ENCODE results near the gene OTOGL.

OTOGL gene

DNA sequence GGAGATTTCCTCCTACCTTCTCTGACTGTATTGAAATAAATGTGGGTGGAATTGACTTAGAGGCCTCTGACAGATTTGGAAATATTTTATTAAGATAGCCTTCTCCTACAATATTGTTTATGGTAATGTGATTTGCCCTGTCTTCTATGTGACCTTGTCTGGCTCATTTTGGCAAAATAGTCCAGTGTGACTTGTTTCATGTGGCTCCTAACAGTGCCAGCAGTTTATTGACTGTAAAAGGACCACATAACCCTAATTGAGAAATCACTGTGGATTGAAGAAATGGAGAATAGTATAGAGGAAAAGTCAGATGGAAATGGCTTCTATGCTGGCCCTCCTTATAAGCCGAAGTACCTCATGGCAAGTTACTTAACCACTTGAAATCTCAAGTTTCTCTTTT lies 173.8 kb downstream of the OTOGL start:
- CTCF ChIA-PET: interaction anchor here (0.6 to 7.0 kb wide), 2 partner anchors 15 to 79 kb away, joined by 3 to 294 read pairs; no protein-coding TSS in a partner anchor

DNA sequence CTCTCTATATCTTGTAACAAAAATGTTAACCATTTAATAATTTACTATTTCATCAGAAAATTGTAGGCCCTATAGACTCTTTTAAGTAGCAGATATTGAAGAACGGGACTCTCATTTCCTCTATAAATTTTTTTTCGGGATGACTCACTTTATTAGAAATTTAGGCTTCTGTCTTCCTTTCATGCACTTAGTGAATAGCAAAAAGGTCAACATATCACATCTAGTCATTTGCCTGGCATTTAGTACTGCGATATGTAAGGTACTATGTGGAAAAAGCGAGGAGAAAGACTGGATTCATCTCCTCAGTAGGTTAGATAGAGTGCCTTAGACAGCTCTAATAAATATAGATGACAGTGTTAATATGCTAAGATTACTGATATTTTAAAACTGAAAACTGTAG lies 178.4 kb downstream of the OTOGL start:
- H3K27ac ChIP-seq (ENCODE audit: extremely low read depth, low read depth, low read length): no peak overlapping the region
- H3K4me1 ChIP-seq (ENCODE audit: control insufficient read depth, insufficient read depth, low read length): no peaks in the 10 kb centered on the region
- H3K4me3 ChIP-seq (ENCODE audit: low read depth, low read length): no peak overlapping the region
- CTCF ChIA-PET: interaction anchor here (0.6 to 2.3 kb wide), 6 partner anchors 8 to 917 kb away, joined by 3 to 14 read pairs (median 4); no protein-coding TSS in a partner anchor
- H3K9me3 ChIP-seq (ENCODE audit: control insufficient read depth, insufficient read depth, low read depth, low read length): no peaks in the 10 kb centered on the region
- TF ChIP-seq ZSCAN23 (tag by site-specific recombination; IDR thresholded peaks at IDR 0.05) (no peak), ZBTB7A (tag by site-specific recombination; IDR thresholded peaks at IDR 0.05; ENCODE audit: low read depth) (no peak), ZNF76 (tag by site-specific recombination; IDR thresholded peaks at IDR 0.05; ENCODE audit: borderline replicate concordance, low read depth) (no peak), ZNF560 (tag by site-specific recombination; IDR thresholded peaks at IDR 0.05; ENCODE audit: borderline replicate concordance) (no peak), KLF8 (tag by site-specific recombination; IDR thresholded peaks at IDR 0.05) (no peak), ZNF121 (tag by site-specific recombination; IDR thresholded peaks at IDR 0.05) (no peak), ZNF350 (tag by site-specific recombination; IDR thresholded peaks at IDR 0.05) (no peak), ZNF138 (tag by site-specific recombination; IDR thresholded peaks at IDR 0.05; ENCODE audit: borderline replicate concordance) (no peak)
- TF ChIP-seq, protein P1, sequence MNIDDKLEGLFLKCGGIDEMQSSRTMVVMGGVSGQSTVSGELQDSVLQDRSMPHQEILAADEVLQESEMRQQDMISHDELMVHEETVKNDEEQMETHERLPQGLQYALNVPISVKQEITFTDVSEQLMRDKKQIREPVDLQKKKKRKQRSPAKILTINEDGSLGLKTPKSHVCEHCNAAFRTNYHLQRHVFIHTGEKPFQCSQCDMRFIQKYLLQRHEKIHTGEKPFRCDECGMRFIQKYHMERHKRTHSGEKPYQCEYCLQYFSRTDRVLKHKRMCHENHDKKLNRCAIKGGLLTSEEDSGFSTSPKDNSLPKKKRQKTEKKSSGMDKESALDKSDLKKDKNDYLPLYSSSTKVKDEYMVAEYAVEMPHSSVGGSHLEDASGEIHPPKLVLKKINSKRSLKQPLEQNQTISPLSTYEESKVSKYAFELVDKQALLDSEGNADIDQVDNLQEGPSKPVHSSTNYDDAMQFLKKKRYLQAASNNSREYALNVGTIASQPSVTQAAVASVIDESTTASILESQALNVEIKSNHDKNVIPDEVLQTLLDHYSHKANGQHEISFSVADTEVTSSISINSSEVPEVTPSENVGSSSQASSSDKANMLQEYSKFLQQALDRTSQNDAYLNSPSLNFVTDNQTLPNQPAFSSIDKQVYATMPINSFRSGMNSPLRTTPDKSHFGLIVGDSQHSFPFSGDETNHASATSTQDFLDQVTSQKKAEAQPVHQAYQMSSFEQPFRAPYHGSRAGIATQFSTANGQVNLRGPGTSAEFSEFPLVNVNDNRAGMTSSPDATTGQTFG (tag by site-specific recombination; IDR thresholded peaks at IDR 0.05; ENCODE audit: borderline replicate concordance): no peak
- TF ChIP-seq, protein P2, sequence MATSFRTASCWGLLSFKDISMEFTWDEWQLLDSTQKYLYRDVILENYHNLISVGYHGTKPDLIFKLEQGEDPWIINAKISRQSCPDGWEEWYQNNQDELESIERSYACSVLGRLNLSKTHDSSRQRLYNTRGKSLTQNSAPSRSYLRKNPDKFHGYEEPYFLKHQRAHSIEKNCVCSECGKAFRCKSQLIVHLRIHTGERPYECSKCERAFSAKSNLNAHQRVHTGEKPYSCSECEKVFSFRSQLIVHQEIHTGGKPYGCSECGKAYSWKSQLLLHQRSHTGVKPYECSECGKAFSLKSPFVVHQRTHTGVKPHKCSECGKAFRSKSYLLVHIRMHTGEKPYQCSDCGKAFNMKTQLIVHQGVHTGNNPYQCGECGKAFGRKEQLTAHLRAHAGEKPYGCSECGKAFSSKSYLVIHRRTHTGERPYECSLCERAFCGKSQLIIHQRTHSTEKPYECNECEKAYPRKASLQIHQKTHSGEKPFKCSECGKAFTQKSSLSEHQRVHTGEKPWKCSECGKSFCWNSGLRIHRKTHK (tag by site-specific recombination; IDR thresholded peaks at IDR 0.05): no peak
- POLR2A ChIA-PET: no interaction called here
- no peaks in the 10 kb centered on the region for H3K36me3 ChIP-seq (ENCODE audit: control insufficient read depth in 2 of 2, insufficient read depth in 1 of 2, low read length in 2 of 2)

More for the DNA sequence above, 173.8 kb downstream of the OTOGL start:
- peaks cover 4% of the 10 kb centered on the region; the same call in 1 of the 2 replicates for H3K4me1 ChIP-seq (ENCODE audit: control insufficient read depth, insufficient read depth, low read length)
- POLR2A ChIA-PET: no interaction called here
- H3K9me3 ChIP-seq (ENCODE audit: control insufficient read depth, insufficient read depth, low read depth, low read length): no peaks in the 10 kb centered on the region
- no peaks in the 10 kb centered on the region for H3K36me3 ChIP-seq (ENCODE audit: control insufficient read depth in 2 of 2, insufficient read depth in 1 of 2, low read length in 2 of 2)
- H3K4me3 ChIP-seq (ENCODE audit: low read depth, low read length): no peak overlapping the region
- no peak overlapping the region for H3K27ac ChIP-seq (ENCODE audit: extremely low read depth, low read depth, low read length)
- TF ChIP-seq HOXA7 (CRISPR knock-in tag; IDR thresholded peaks at IDR 0.05; ENCODE audit: borderline replicate concordance) (no peak), ZNF146 (tag by site-specific recombination; IDR thresholded peaks at IDR 0.05) (no peak), ZNF707 (tag by site-specific recombination; IDR thresholded peaks at IDR 0.05) (no peak), ZBTB48 (tag by site-specific recombination; IDR thresholded peaks at IDR 0.05) (no peak)

DNA sequence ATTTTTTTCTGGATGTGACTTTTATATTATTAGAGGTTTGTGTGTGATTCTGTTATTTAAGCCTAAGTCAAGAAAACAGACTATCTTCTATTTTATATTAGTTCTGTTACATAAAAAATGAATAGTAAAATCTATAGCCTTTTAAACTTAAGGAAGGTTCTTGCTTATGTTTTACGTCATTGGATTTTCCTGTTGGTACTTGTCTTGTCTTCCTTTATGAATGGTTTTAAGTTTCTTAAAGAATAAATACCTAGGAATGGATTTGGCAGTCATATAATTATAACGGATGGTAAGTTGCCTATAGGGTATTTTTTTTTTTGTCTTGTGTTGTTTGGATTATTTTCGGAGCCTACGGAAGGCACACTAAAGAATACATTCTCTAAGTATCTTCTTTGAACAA lies 182.9 kb downstream of the OTOGL start:
- Histone ChIP-seq H3K4me1 (ENCODE audit: control insufficient read depth, insufficient read depth, low read length) (no peaks in the 10 kb centered on the region), H3K36me3 (ENCODE audit: control insufficient read depth in 2 of 2, insufficient read depth in 1 of 2, low read length in 2 of 2) (no peaks in the 10 kb centered on the region), H3K4me3 (ENCODE audit: low read depth, low read length) (no peak overlapping the region), H3K27ac (ENCODE audit: extremely low read depth, low read depth, low read length) (no peak overlapping the region), H3K9me3 (ENCODE audit: control insufficient read depth, insufficient read depth, low read depth, low read length) (no peaks in the 10 kb centered on the region)
- POLR2A ChIA-PET: no interaction called here
- no peak for TF ChIP-seq ZFHX2 (tag by site-specific recombination; conservative IDR thresholded peaks at IDR 0.05)
- no peak for TF ChIP-seq ZNF394 (tag by site-specific recombination; IDR thresholded peaks at IDR 0.05; ENCODE audit: borderline replicate concordance)
- TF ChIP-seq SETDB1 (IDR thresholded peaks at IDR 0.05; ENCODE audit: insufficient read length, low read length): no peak
- TF ChIP-seq, protein P3, sequence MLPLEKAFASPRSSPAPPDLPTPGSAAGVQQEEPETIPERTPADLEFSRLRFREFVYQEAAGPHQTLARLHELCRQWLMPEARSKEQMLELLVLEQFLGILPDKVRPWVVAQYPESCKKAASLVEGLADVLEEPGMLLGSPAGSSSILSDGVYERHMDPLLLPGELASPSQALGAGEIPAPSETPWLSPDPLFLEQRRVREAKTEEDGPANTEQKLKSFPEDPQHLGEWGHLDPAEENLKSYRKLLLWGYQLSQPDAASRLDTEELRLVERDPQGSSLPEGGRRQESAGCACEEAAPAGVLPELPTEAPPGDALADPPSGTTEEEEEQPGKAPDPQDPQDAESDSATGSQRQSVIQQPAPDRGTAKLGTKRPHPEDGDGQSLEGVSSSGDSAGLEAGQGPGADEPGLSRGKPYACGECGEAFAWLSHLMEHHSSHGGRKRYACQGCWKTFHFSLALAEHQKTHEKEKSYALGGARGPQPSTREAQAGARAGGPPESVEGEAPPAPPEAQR (tag by site-specific recombination; IDR thresholded peaks at IDR 0.05): no peak
- no peak for TF ChIP-seq ZNF140 (tag by site-specific recombination; IDR thresholded peaks at IDR 0.05)
- TF ChIP-seq ZNF677 (tag by site-specific recombination; IDR thresholded peaks at IDR 0.05): no peak
- TF ChIP-seq ZFP37 (tag by site-specific recombination; IDR thresholded peaks at IDR 0.05): no peak
- CTCF ChIA-PET: no interaction called here
